CD14-positive monocyte (primary cell): Measurements from ENCODE around the gene MS4A12. TPM values are rescaled to one million over a fixed set of nuclear protein-coding genes. Genes with fewer than 3 reads are reported as not detected.

Experiments used
- DNase-seq, 3 donors: peaks; one replicate each; pipeline ENCODE4 v3.0.0-alpha.2; 2011 to 2022
- H2AFZ ChIP-seq: 2 replicates; pipeline ENCODE4 v1.6.0; 2012; ENCODE audit warnings: mild to moderate bottlenecking, low read depth, low read length, inconsistent platforms; ENCODE audit not compliant: insufficient read depth, poor library complexity, severe bottlenecking
- H3K27ac ChIP-seq, 2 donors: 1 replicate in 1 of 2; 2 replicates in 1 of 2; pipeline ENCODE4 v1.5.1; 2012 to 2013; ENCODE audit warnings: low read length in 2 of 2, control low read depth in 1 of 2, inconsistent platforms in 1 of 2, low read depth in 1 of 2, mild to moderate bottlenecking in 1 of 2
- H3K27me3 ChIP-seq, 2 donors: one replicate each; pipeline versions ENCODE4 v1.6.0 to v1.6.1; 2011 to 2013; ENCODE audit warnings: low read length in 2 of 2; ENCODE audit not compliant: control insufficient read depth in 2 of 2, insufficient read depth in 2 of 2
- H3K36me3 ChIP-seq, 2 donors: replicated peaks in 1 of 2; 1 replicate in 1 of 2; 2 replicates in 1 of 2; pipeline versions ENCODE4 v1.5.1 to v1.6.1; 2012 to 2013; ENCODE audit warnings: low read length in 2 of 2, control low read depth in 1 of 2, inconsistent platforms in 1 of 2, mild to moderate bottlenecking in 1 of 2; ENCODE audit not compliant: insufficient read depth in 2 of 2, control insufficient read depth in 1 of 2
- H3K4me1 ChIP-seq, 2 donors: 1 replicate in 1 of 2; 2 replicates in 1 of 2; pipeline versions ENCODE4 v1.5.1 to v1.6.1; 2012 to 2013; ENCODE audit warnings: low read length in 2 of 2, control low read depth in 1 of 2, inconsistent platforms in 1 of 2, mild to moderate bottlenecking in 1 of 2, moderate library complexity in 1 of 2; ENCODE audit not compliant: insufficient read depth in 2 of 2, control insufficient read depth in 1 of 2
- H3K4me2 ChIP-seq: replicated peaks from 2 replicates; pipeline ENCODE3; 2012; ENCODE audit warnings: low read length, moderate library complexity, mild to moderate bottlenecking; ENCODE audit not compliant: poor library complexity, severe bottlenecking; ENCODE audit errors: extremely low read depth
- H3K4me3 ChIP-seq, 3 experiments: fragments of 200-600 bp in 1 of 3; sonication (generic) in 1 of 3; replicated peaks in 1 of 3; 1 replicate in 2 of 3; 2 replicates in 1 of 3; pipeline ENCODE4 v1.5.1; 2011 to 2013; ENCODE audit warnings: low read length in 3 of 3, mild to moderate bottlenecking in 3 of 3, control low read depth in 2 of 3, low read depth in 2 of 3, inconsistent platforms in 1 of 3, moderate library complexity in 1 of 3
- H3K79me2 ChIP-seq: 2 replicates; pipeline ENCODE4 v1.6.0; 2012; ENCODE audit warnings: mild to moderate bottlenecking, control low read depth, inconsistent platforms, low read length, moderate library complexity; ENCODE audit not compliant: insufficient read depth
- H3K9ac ChIP-seq: 2 replicates; pipeline ENCODE4 v1.6.0; 2017; ENCODE audit warnings: low read length, mild to moderate bottlenecking; ENCODE audit not compliant: insufficient read depth, poor library complexity, severe bottlenecking
- H3K9me3 ChIP-seq, 2 donors: replicated peaks in 1 of 2; 1 replicate in 1 of 2; 2 replicates in 1 of 2; pipeline versions ENCODE4 v1.5.1 to v1.6.1; 2012 to 2013; ENCODE audit warnings: low read length in 2 of 2, control low read depth in 1 of 2; ENCODE audit not compliant: control insufficient read depth in 1 of 2, insufficient read depth in 1 of 2
- H4K20me1 ChIP-seq: 2 replicates; pipeline ENCODE4 v1.6.0; 2012; ENCODE audit warnings: mild to moderate bottlenecking, low read length, control low read depth, moderate library complexity; ENCODE audit not compliant: insufficient read depth
- H3K27ac Mint-ChIP-seq, 7 donors: one replicate each; pipeline ENCODE4 v1.8.0; 2020; ENCODE audit warnings: mild to moderate bottlenecking in 7 of 7, mixed read lengths in 7 of 7, moderate library complexity in 6 of 7, inconsistent platforms in 2 of 7
- H3K27me3 Mint-ChIP-seq, 3 donors: one replicate each; pipeline ENCODE4 v1.8.0; 2021 to 2022; ENCODE audit warnings: low read depth in 3 of 3, mild to moderate bottlenecking in 3 of 3, mixed read lengths in 3 of 3, moderate library complexity in 3 of 3, inconsistent platforms in 1 of 3
- H3K36me3 Mint-ChIP-seq, 2 donors: one replicate each; pipeline ENCODE4 v1.8.0; 2020; ENCODE audit warnings: mixed read lengths in 2 of 2, inconsistent platforms in 1 of 2, mild to moderate bottlenecking in 1 of 2
- H3K4me1 Mint-ChIP-seq: one replicate; pipeline ENCODE4 v1.8.0; 2020; ENCODE audit warnings: mild to moderate bottlenecking, mixed read lengths
- H3K4me3 Mint-ChIP-seq, 2 donors: one replicate each; pipeline ENCODE4 v1.8.0; 2020; ENCODE audit warnings: mild to moderate bottlenecking in 2 of 2, mixed read lengths in 2 of 2, moderate library complexity in 1 of 2
- H3K9me3 Mint-ChIP-seq, 7 donors: one replicate each; pipeline ENCODE4 v1.8.0; 2020 to 2022; ENCODE audit warnings: mixed read lengths in 7 of 7, mild to moderate bottlenecking in 6 of 7, moderate library complexity in 6 of 7, inconsistent platforms in 2 of 7
- CTCF ChIP-seq: fragments of 200-600 bp; IDR thresholded peaks from one replicate; pipeline ENCODE4 v1.8.0; 2022; ENCODE audit warnings: antibody characterized with exemption, mild to moderate bottlenecking
- WGBS: methylation state at CpG from one replicate; pipeline ENCODE4 v1.1.5; 2013; ENCODE audit warnings: missing lambda C conversion rate; ENCODE audit not compliant: insufficient coverage; 5-methylcytosine and 5-hydroxymethylcytosine counted together
- intact Hi-C, 2 donors: fragments of 100-400 bp; cut with micrococcal nuclease; formaldehyde crosslinking; loops; one replicate each; pipeline versions ENCODE4 v1.15.0 to v1.15.1; 2023
- polyA plus RNA-seq, 3 donors: library from polyadenylated mRNA; depleted of rRNA in 1 of 3; unstranded in 2 of 3; stranded (reverse) in 1 of 3; fragments of 300-500 nt in 2 of 3; fragments of >200 nt in 1 of 3; fragmentation: Illumina TruSeq in 2 of 3; gene quantifications; 1 replicate in 2 of 3; 2 replicates in 1 of 3; pipeline ENCODE4 v1.2.3, GENCODE V29; 2012 to 2021

The MS4A12 gene
- polyA plus RNA-seq, 3 donors, result not detected

GRCh38 chr11:60454212-60454611 is 38.4 kb upstream of the MS4A12 start:
- Histone ChIP-seq H2AFZ (no peak overlapping the region), H3K4me2 (no peak overlapping the region), H3K9ac (no peak overlapping the region), H3K79me2 (no peaks in the 10 kb centered on the region), H4K20me1 (no peaks in the 10 kb centered on the region), H3K9me3 (no peaks in the 10 kb centered on the region), H3K4me1 (no peaks in the 10 kb centered on the region), H3K27me3 (no peaks in the 10 kb centered on the region), H3K27ac (no peak overlapping the region), H3K4me3 (no peak overlapping the region), H3K36me3 (no peaks in the 10 kb centered on the region)
- no peak for TF ChIP-seq CTCF
- intact Hi-C loops, result no loop called here
- peaks cover 0 to 2% (median 1%) of the 10 kb centered on the region in 3 donors for H3K27me3 Mint-ChIP-seq
- no peak overlapping the region for H3K4me3 Mint-ChIP-seq
- no peaks in the 10 kb centered on the region for H3K4me1 Mint-ChIP-seq
- H3K27ac Mint-ChIP-seq, result peak overlapping the region in 2 of 7 donors; percentile 26 to 44
- DNase-seq, result no peak
- peaks cover 0 to 7% (median 3%) of the 10 kb centered on the region in 7 donors for H3K9me3 Mint-ChIP-seq
- H3K36me3 Mint-ChIP-seq, result peaks cover 0 to 1% of the 10 kb centered on the region in 2 donors

GRCh38 chr11:60455531-60456042 is 37.0 kb upstream of the MS4A12 start, which contains the start of gene MS4A1:
TSS of gene MS4A1 (plus strand) at chr11:60455847. CDS start at chr11:60462375, 6,528 bp downstream.
- 56% methylated on average over 2 of the region's 4 CpGs for WGBS
- H3K9me3 Mint-ChIP-seq, result peaks cover 0 to 6% (median 3%) of the 10 kb centered on the region in 7 donors
- DNase-seq, result no peak
- Histone ChIP-seq H3K4me1 (no peaks in the 10 kb centered on the region), H3K27ac (no peak within 1 kb of the TSS), H4K20me1 (no peaks in the 10 kb centered on the region), H3K79me2 (no peaks in the 10 kb centered on the region), H3K4me3 (no peak within 1 kb of the TSS), H3K27me3 (no peaks in the 10 kb centered on the region), H2AFZ (no peak within 1 kb of the TSS), H3K9ac (no peak within 1 kb of the TSS), H3K4me2 (no peak within 1 kb of the TSS), H3K9me3 (no peaks in the 10 kb centered on the region), H3K36me3 (no peaks in the 10 kb centered on the region)
- no peak within 1 kb of the TSS for H3K4me3 Mint-ChIP-seq
- H3K36me3 Mint-ChIP-seq, result peaks cover 0 to 1% of the 10 kb centered on the region in 2 donors
- intact Hi-C loops, result no loop called here
- H3K27me3 Mint-ChIP-seq, result peaks cover 0 to 3% (median 2%) of the 10 kb centered on the region in 3 donors
- peak within 1 kb of the TSS in 1 of 7 donors; percentile 15 for H3K27ac Mint-ChIP-seq
- no peak for TF ChIP-seq CTCF
- H3K4me1 Mint-ChIP-seq, result no peaks in the 10 kb centered on the region
